Vagina (tissue), 2 donors: ENCODE data around the gene EZR. TPM values are rescaled to one million over a fixed set of nuclear protein-coding genes. Genes with fewer than 3 reads are reported as not detected.
A peak's percentile ranks its signal among the peaks of the same experiment; 100 is the strongest.

ENCODE experiments used
- DNase-seq, 2 donors: peaks; one replicate each; pipeline ENCODE4 v3.0.0-alpha.2; 2017; ENCODE audit errors: extremely low spot score in 2 of 2
- H3K27ac ChIP-seq: fragments of 200-600 bp; sonication (generic); one replicate; pipeline ENCODE4 v1.5.1; 2019
- H3K27me3 ChIP-seq: fragments of 200-600 bp; sonication (generic); one replicate; pipeline ENCODE4 v1.5.1; 2019
- H3K36me3 ChIP-seq, 2 donors: fragments of 200-600 bp; sonication (generic); one replicate each; pipeline ENCODE4 v1.5.1; 2017 to 2019
- H3K4me1 ChIP-seq: fragments of 200-600 bp; sonication (generic); one replicate; pipeline ENCODE4 v1.5.1; 2019
- H3K4me3 ChIP-seq, 2 donors: fragments of 200-600 bp; sonication (generic); 1 replicate in 1 of 2; 2 replicates in 1 of 2; pipeline ENCODE4 v1.5.1; 2016 to 2019
- H3K9me3 ChIP-seq: fragments of 200-600 bp; sonication (generic); one replicate; pipeline ENCODE4 v1.5.1; 2019
- CTCF ChIP-seq, 3 experiments: fragments of 450-650 bp in 2 of 3; fragments of 200-600 bp in 1 of 3; sonication (generic) in 1 of 3; IDR thresholded peaks; one replicate each; pipeline ENCODE4 v1.5.1; 2017 to 2019; ENCODE audit warnings: antibody characterized with exemption in 3 of 3, mild to moderate bottlenecking in 2 of 3, moderate library complexity in 2 of 3
- POLR2A ChIP-seq, 2 donors: fragments of 450-650 bp; IDR thresholded peaks; one replicate each; pipeline ENCODE4 v1.6.1; 2017; ENCODE audit warnings: antibody characterized with exemption in 2 of 2, mild to moderate bottlenecking in 2 of 2, moderate library complexity in 2 of 2
- POLR2AphosphoS5 ChIP-seq, 2 donors: sonication (generic); formaldehyde crosslinking; IDR thresholded peaks; one replicate each; pipeline ENCODE4 v1.9.0; 2017; ENCODE audit warnings: antibody characterized with exemption in 2 of 2, mild to moderate bottlenecking in 2 of 2, low read depth in 1 of 2; ENCODE audit not compliant: insufficient read depth in 1 of 2
- intact Hi-C: fragments of 100-400 bp; cut with DNase I; formaldehyde crosslinking; loops from one replicate; pipeline ENCODE4 v1.15.1; 2023
- total RNA-seq: library from RNA; depleted of rRNA; stranded (reverse); fragments of >200 nt; gene quantifications from one replicate; pipeline ENCODE4 v1.2.3, GENCODE V29; 2016

Gene EZR
- total RNA-seq, 1 donor from 2014 or later, result 99.7 TPM

DNA sequence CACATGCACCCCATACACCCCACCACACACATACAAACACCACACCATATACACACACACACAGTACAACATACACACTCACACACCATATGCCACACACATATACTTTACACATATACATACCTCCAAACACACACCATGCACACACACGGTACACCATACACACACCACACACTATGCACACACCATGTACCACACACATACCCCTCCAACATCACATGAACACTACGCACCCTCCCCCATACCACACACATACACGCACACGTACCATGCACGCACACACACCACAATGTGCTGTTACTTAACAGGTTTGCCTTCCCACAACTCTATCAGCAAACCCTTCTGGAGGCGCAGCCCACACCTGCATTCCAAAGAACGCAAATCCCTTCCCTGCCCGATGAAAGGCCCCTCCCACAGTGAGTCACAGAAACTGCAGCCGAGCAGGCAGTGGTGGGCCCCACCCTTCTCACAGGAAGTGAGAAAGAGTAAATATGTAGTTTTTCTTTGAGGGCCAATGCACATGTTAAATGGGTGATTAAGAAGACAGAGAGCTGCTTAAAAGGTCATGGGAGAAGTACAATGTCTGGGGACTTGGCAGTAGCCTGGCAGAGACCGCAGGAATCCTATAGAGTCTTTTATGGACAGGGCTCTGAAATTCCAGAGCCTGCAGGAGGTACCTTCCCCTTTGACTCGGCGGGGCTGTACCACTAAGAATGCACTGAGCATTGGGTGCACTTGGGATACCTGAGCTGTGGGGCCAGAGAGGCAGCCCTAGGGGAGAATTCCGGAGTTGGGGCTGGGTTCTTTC is 34.1 kb upstream of the EZR start:
- intact Hi-C loops, result no loop called here
- TF ChIP-seq POLR2A (IDR thresholded peaks at IDR 0.05), result no peak
- peak; percentile 50 to 77 for TF ChIP-seq POLR2AphosphoS5 (IDR thresholded peaks at IDR 0.05; ENCODE audit: insufficient read depth in 1 of 2, low read depth in 1 of 2)
- no peak for TF ChIP-seq CTCF (IDR thresholded peaks at IDR 0.05)
- H3K36me3 ChIP-seq, result no peaks in the 10 kb centered on the region
- no peak overlapping the region for H3K4me3 ChIP-seq
- DNase-seq, result no peak
- no peaks in the 10 kb centered on the region for H3K9me3 ChIP-seq
- H3K27me3 ChIP-seq, result no peaks in the 10 kb centered on the region
- peaks cover 33% of the 10 kb centered on the region for H3K4me1 ChIP-seq
- peak overlapping the region; percentile 43 for H3K27ac ChIP-seq

- TF ChIP-seq POLR2AphosphoS5 (IDR thresholded peaks at IDR 0.05; ENCODE audit: insufficient read depth in 1 of 2, low read depth in 1 of 2) (no peak), POLR2A (IDR thresholded peaks at IDR 0.05) (no peak)
- H3K4me3 ChIP-seq, result no peak overlapping the region
- H3K27ac ChIP-seq, result no peak overlapping the region
- no peaks in the 10 kb centered on the region for H3K36me3 ChIP-seq
- intact Hi-C loops, result no loop called here
- H3K27me3 ChIP-seq, result no peaks in the 10 kb centered on the region
- H3K9me3 ChIP-seq, result no peaks in the 10 kb centered on the region
- H3K4me1 ChIP-seq, result peaks cover 33% of the 10 kb centered on the region
- no peak for DNase-seq
Observed at GRCh38 chr6:158852312-158853071, 33.3 kb upstream of the EZR start.

GRCh38 chr6:158850807-158851115 is 31.6 kb upstream of the EZR start:
- Histone ChIP-seq H3K27me3 (no peaks in the 10 kb centered on the region), H3K4me3 (no peak overlapping the region), H3K4me1 (peaks cover 33% of the 10 kb centered on the region), H3K27ac (no peak overlapping the region), H3K36me3 (no peaks in the 10 kb centered on the region), H3K9me3 (no peaks in the 10 kb centered on the region)
- intact Hi-C loops, result no loop called here
- TF ChIP-seq POLR2AphosphoS5 (IDR thresholded peaks at IDR 0.05; ENCODE audit: insufficient read depth in 1 of 2, low read depth in 1 of 2), result no peak
- TF ChIP-seq POLR2A (IDR thresholded peaks at IDR 0.05), result no peak
- TF ChIP-seq CTCF (IDR thresholded peaks at IDR 0.05), result no peak
- no peak for DNase-seq

GRCh38 chr6:158849899-158850806 is 31.0 kb upstream of the EZR start:
- Histone ChIP-seq H3K27me3 (no peaks in the 10 kb centered on the region), H3K36me3 (no peaks in the 10 kb centered on the region), H3K9me3 (no peaks in the 10 kb centered on the region), H3K4me1 (peaks cover 33% of the 10 kb centered on the region), H3K4me3 (no peak overlapping the region), H3K27ac (peak overlapping the region; percentile 54)
- no peak for TF ChIP-seq CTCF (IDR thresholded peaks at IDR 0.05)
- TF ChIP-seq POLR2A (IDR thresholded peaks at IDR 0.05), result no peak
- TF ChIP-seq POLR2AphosphoS5 (IDR thresholded peaks at IDR 0.05; ENCODE audit: insufficient read depth in 1 of 2, low read depth in 1 of 2), result no peak
- intact Hi-C loops, result no loop called here
- no peak for DNase-seq

GRCh38 chr6:158848490-158848895 is 29.3 kb upstream of the EZR start:
- TF ChIP-seq CTCF (IDR thresholded peaks at IDR 0.05), result no peak
- no peak for TF ChIP-seq POLR2A (IDR thresholded peaks at IDR 0.05)
- TF ChIP-seq POLR2AphosphoS5 (IDR thresholded peaks at IDR 0.05; ENCODE audit: insufficient read depth in 1 of 2, low read depth in 1 of 2), result no peak
- H3K4me1 ChIP-seq, result peaks cover 21% of the 10 kb centered on the region
- intact Hi-C loops, result no loop called here
- no peaks in the 10 kb centered on the region for H3K9me3 ChIP-seq
- H3K27ac ChIP-seq, result no peak overlapping the region
- no peaks in the 10 kb centered on the region for H3K36me3 ChIP-seq
- no peaks in the 10 kb centered on the region for H3K27me3 ChIP-seq
- no peak overlapping the region for H3K4me3 ChIP-seq
- DNase-seq, result no peak
